PFSK-1 (cell line): ENCODE data around the gene L3MBTL2.
A peak's percentile ranks its signal among the peaks of the same experiment; 100 is the strongest.

ENCODE experiments used
- FOXP2 ChIP-seq: optimal IDR thresholded peaks from 2 replicates; pipeline ENCODE3; 2011; ENCODE audit warnings: borderline replicate concordance, control low read depth, inconsistent platforms; ENCODE audit not compliant: insufficient read depth; ENCODE audit errors: extremely low read length, extremely low read depth
- POLR2AphosphoS5 ChIP-seq: IDR thresholded peaks from 2 replicates; pipeline ENCODE4 v1.6.1; 2012; ENCODE audit warnings: low read depth, mild to moderate bottlenecking, control low read depth, low read length, moderate library complexity
- SIN3A ChIP-seq: IDR thresholded peaks from 2 replicates; pipeline ENCODE4 v1.6.1; 2012; ENCODE audit warnings: mild to moderate bottlenecking, low read length, moderate library complexity, borderline replicate concordance; ENCODE audit not compliant: insufficient read depth
- TAF1 ChIP-seq: IDR thresholded peaks from 2 replicates; pipeline ENCODE4 v1.6.1; 2012; ENCODE audit warnings: low read length, control low read depth, borderline replicate concordance; ENCODE audit not compliant: insufficient read depth
- TF ChIP-seq, protein P1 (sequence below), 2 experiments: IDR thresholded peaks; 2 replicates each; pipeline versions ENCODE4 v1.6.1 to v1.8.0; 2011 to 2012; ENCODE audit warnings: low read depth in 2 of 2, low read length in 2 of 2, control low read depth in 1 of 2, inconsistent platforms in 1 of 2, mild to moderate bottlenecking in 1 of 2, moderate library complexity in 1 of 2; ENCODE audit not compliant: insufficient read depth in 1 of 2

The L3MBTL2 gene

GRCh38 chr22:41256254-41257253 is 51.4 kb downstream of the L3MBTL2 start:
- no peak for TF ChIP-seq TAF1
- TF ChIP-seq POLR2AphosphoS5, result peak; percentile 27; the same call in 1 of the 2 replicates
- TF ChIP-seq FOXP2, result no peak
- TF ChIP-seq, protein P1, sequence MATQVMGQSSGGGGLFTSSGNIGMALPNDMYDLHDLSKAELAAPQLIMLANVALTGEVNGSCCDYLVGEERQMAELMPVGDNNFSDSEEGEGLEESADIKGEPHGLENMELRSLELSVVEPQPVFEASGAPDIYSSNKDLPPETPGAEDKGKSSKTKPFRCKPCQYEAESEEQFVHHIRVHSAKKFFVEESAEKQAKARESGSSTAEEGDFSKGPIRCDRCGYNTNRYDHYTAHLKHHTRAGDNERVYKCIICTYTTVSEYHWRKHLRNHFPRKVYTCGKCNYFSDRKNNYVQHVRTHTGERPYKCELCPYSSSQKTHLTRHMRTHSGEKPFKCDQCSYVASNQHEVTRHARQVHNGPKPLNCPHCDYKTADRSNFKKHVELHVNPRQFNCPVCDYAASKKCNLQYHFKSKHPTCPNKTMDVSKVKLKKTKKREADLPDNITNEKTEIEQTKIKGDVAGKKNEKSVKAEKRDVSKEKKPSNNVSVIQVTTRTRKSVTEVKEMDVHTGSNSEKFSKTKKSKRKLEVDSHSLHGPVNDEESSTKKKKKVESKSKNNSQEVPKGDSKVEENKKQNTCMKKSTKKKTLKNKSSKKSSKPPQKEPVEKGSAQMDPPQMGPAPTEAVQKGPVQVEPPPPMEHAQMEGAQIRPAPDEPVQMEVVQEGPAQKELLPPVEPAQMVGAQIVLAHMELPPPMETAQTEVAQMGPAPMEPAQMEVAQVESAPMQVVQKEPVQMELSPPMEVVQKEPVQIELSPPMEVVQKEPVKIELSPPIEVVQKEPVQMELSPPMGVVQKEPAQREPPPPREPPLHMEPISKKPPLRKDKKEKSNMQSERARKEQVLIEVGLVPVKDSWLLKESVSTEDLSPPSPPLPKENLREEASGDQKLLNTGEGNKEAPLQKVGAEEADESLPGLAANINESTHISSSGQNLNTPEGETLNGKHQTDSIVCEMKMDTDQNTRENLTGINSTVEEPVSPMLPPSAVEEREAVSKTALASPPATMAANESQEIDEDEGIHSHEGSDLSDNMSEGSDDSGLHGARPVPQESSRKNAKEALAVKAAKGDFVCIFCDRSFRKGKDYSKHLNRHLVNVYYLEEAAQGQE (IDR thresholded peaks at IDR 0.05; ENCODE audit: insufficient read depth in 1 of 2, low read depth in 2 of 2, low read length in 2 of 2), result peak in 1 of 2 experiments; percentile 49; a peak in 1 of 4 replicates
- 0 out of 2 replicates have a peak, but pooled peaks have one; percentile 33 for TF ChIP-seq SIN3A

DNA sequence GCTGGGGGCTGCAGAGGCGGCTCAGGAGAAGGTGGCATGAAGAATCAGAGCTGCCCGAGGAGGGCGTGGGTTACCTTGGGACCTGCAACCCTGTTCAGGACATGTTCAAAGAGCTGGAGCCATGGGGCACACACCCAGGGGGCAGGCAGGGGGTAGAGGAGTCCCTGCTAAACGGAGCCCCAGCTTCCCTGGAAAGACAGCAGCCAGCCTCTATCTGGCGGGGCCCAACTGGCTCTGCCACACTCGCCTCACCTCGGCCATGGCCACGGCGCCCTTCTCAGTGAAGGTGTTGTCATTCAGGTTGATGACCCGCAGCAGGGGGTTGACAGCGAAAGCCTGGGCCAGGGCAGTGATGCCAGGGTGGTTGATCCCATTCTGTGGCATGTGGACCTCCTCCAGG is 52.6 kb downstream of the L3MBTL2 start:
- TF ChIP-seq, protein P1 (IDR thresholded peaks at IDR 0.05; ENCODE audit: insufficient read depth in 1 of 2, low read depth in 2 of 2, low read length in 2 of 2), result no peak
- TF ChIP-seq TAF1 (no peak), POLR2AphosphoS5 (no peak), SIN3A (no peak), FOXP2 (no peak)

DNA sequence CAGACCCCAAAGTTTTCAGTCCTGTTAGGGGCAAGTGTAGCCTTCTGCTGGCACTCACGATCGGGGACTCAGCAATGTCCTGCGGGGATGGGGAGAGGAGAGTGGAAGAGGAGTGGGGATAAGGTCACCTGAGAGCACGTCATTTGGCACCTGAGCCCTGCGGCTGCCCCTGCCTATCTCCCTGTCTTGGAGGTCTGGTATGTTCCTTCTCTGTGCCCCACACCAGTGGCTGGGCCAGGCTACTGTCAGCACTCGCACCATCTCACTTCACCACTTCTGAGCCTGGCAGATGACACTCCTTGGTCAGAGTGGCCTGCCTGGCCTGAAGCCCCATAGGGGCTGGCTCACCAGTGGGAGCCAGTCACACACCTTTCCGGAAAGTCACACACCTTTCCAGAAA is 55.8 kb downstream of the L3MBTL2 start:
- TF ChIP-seq, protein P1 (IDR thresholded peaks at IDR 0.05; ENCODE audit: insufficient read depth in 1 of 2, low read depth in 2 of 2, low read length in 2 of 2), result no peak
- TF ChIP-seq FOXP2 (no peak), POLR2AphosphoS5 (no peak), TAF1 (no peak), SIN3A (no peak)

DNA sequence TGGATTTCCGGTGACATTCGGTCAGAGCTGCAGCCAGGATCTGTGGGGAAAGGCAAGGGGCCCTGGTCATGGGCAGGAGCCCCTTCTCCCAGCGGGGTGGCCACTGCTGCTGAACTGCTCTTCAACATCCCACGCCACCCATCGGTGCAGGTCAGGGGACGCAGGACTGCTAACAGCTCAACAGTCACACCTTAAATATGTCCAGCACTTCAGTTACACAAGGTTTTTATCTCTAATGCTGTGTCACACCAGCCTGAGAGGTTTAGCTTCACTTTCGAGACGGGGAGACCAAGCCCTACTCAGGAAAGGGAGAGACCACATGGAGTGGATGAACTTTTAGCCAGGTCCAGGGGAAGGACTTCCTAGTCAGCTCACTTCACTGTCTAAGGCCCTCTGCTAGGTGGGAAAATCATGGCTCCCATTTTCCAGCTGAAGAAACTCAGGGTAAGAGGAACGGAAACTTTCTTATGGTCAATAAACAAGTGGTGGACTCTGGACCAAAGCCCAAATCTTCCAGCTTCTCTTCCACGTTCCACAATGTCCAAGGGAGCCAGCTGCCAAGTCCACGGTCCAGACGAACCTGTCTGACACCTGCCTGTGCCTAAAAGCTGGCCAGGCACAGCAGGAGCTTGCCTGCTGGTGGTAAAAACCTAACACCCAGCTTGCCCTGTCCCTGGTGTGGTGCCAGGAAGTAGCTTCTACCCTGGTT is 56.6 kb downstream of the L3MBTL2 start:
- TF ChIP-seq FOXP2 (no peak), TAF1 (no peak), POLR2AphosphoS5 (no peak)
- TF ChIP-seq, protein P1 (IDR thresholded peaks at IDR 0.05; ENCODE audit: insufficient read depth in 1 of 2, low read depth in 2 of 2, low read length in 2 of 2), result no peak
